ENCODE results near the gene GP1BB. TPM values are rescaled to one million over a fixed set of nuclear protein-coding genes. Genes with fewer than 3 reads are reported as not detected.

The GP1BB gene
- total RNA-seq, 1 donor from 2014 or later: not detected

- intact Hi-C loops (cut with micrococcal nuclease): no loop called here
Observed at GRCh38 chr22:19739911-19740449, 16.6 kb downstream of the GP1BB start.

DNA sequence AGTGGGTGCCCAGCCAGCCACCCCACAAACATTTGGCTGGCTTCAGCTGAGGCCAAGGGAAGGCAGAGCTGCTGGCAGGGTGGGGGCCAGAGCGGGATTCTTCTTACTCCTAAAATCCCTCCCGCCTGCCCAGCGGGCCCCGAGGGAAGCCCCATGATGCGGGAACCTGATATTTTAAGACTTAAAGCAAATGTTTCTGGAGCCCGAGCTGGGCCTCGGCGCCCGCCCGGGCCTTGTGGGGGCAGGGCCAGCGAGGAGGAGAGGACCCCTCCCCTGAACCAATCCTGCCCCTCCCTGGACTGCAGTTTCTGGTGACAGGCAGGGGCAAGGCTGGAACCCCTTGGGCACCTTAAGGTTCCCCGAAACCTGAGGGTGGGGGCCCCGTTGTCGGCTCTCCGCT is 17.2 kb downstream of the GP1BB start:
- intact Hi-C loops (cut with micrococcal nuclease): no loop called here

- intact Hi-C loops (cut with micrococcal nuclease): no loop called here
Observed at GRCh38 chr22:19741053-19741452, 17.7 kb downstream of the GP1BB start.

DNA sequence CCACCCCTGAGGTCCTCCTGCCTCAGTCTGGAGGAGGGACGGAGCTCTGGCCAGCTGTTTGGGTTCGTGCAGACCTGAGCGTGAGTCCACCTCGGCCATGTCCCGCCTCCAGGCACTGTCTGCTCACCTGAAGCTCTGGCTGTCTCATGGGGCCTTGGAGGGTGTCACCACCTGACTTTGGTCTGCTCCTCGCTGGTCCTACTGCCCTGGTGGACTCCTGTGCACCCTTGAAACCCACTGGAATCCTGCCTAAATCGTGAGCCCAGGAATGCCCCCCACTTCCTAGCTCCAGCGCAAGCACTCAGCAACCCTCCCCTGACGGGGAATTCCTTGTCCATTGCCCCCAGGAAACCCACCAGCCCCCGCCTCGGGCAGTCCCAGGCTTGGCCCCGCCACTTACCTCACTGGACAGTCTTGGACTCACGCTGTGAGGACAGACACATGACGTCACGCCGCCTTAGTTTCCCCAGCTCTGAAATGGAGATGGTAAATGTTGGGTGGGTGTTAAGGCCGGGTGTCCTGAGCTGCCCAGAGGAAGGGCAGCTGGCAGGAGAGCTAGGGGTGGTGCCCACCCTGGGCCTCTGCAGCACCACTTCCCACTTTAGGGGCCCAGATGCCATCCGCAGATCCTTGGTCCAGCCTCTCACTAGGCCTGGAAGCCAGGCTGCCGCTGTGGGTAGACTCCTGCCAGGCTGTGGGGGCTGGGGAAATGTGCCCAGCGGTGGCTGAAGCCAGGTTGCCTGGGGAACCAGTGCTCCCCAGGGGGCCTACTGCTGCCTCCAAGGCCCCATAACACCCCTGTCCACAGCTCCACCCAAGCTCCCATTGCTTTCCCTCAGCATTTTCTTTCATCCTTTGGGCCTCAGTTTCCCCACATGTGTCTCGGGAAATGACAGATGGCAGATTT is 19.1 kb downstream of the GP1BB start:
- intact Hi-C loops (cut with micrococcal nuclease): no loop called here

GRCh38 chr22:19743081-19743480 is 19.7 kb downstream of the GP1BB start:
- intact Hi-C loops (cut with micrococcal nuclease): no loop called here

DNA sequence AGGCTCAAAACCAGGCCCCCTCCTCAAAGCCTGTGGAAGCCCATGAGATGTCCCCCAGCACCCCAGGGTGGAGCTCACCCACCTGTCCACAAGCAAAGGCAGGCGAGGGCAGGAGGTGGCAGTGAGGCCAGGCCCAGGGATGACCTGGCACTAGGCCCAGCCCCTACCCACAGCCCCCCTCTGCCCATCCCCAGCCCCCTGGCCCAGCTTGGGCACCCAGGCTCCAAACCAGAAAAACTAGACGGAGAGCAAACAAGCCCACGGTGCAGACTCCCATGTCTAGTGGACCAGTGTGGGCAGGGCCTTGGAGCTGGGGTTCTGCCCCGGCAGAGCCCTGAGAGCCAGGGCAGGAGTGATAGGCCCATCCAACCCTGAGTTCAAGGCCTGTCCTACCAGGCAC is 20.3 kb downstream of the GP1BB start:
- intact Hi-C loops (cut with micrococcal nuclease): no loop called here

GRCh38 chr22:19744350-19745006 is 21.1 kb downstream of the GP1BB start:
- intact Hi-C loops (cut with micrococcal nuclease): no loop called here

DNA sequence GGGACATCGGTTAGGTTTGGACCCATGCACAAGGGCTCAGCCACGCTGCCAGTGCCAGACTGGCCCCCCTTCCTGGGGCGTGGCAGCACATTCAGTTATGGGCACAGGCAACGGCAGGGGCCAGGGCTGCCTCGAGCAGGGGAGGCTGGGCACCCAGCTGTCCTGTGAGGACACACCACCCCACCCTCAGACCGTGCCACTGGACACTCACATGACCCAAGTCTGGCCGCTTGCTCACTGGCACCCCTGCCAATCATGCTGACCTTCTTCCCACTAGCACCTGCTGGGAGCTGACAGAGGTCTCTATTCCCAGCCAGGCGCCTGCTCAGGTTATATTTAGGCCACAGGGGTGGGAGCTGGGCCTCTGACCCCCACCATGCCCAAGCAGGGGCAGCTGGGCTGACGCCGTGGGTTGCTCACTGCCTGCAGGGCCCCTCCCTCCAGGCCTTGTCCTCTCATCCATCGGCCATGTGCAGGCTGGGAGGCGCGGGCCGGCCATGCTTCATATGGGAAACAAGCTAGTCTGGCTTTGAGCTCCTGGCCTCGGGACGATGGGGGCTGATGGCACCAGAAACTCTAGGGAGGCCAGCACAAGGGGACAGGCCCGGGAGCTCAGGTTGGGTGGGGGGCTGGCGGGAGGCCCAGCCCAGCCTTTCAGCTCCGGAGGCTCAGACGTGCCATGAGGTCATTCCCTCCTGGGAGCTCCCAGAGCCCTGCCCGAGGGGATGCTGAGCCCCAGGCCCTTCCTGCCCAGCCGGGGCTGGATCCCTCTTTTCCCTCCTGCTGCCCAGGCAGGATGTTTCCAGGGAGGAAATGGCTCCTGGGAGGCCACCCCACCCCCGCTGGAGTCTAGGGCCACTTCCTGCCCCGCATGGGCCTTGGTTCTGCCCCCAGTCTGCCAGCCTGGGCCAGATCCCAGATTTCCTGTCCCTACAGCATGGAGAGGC is 22.1 kb downstream of the GP1BB start:
- intact Hi-C loops (cut with micrococcal nuclease): no loop called here

- intact Hi-C loops (cut with micrococcal nuclease): no loop called here
Observed at GRCh38 chr22:19746726-19747125, 23.4 kb downstream of the GP1BB start.

DNA sequence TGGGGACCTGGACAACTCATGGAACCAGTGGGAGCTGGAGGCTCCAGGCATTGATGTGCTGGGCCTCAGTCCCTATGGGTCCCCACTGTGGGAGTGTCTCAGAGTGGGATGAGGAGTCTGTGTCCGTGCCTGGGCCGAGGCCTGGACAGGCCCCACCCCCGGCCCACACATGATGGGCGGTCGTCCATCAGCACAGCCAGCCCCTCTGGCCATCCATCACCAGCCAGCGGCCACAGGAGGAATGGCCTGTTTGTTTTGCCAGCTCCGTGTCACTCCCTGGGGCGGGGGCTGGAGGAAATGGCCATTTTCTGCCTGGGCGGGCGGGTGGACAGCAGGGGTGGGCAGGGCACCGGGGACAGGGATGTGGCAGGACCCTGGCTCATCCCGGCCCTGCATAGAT is 24.2 kb downstream of the GP1BB start:
- intact Hi-C loops (cut with micrococcal nuclease): no loop called here

GRCh38 chr22:19748139-19748538 is 24.8 kb downstream of the GP1BB start:
- intact Hi-C loops (cut with micrococcal nuclease): no loop called here

- intact Hi-C loops (cut with micrococcal nuclease): no loop called here
Observed at GRCh38 chr22:19748991-19749664, 25.8 kb downstream of the GP1BB start.

GRCh38 chr22:19749876-19750275 is 26.5 kb downstream of the GP1BB start:
- intact Hi-C loops (cut with micrococcal nuclease): no loop called here

GRCh38 chr22:19750507-19751490 is 27.5 kb downstream of the GP1BB start:
- intact Hi-C loops (cut with micrococcal nuclease): no loop called here

DNA sequence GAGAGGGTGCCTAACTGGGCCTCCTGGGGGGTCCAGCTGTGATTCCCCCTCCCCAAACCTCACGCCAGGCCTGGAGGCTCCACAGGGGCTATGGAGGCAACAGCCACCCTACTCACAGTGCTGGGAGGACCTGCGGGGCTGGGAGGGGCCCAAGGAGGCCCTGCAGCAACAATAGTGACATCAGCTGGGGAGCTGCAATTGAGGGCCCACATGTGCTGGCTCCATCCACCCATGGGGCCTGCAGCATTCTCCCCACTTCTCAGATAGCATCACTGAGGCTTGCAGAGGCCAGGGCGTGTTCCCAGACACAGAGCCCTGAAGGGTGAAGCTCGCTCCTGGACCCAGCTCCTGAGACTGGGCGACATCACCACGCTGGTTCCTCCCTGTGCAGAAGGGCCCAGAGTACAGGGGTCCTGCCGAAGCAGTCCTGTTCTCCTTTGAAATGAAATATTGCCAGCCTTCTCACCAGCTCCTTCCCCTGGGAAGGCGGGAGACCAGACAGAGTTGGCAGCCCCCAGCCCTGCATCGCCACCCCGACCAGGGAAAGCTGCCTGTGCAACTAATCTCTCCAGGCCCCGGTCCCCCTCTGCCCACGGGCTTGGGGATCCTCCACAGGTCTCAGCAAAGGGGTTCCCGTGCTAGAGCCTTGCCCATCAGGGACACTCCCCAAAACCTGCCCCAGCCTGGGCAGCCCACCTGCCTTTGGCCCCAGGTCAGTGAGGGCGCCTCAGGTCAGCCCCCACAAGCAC is 28.3 kb downstream of the GP1BB start:
- intact Hi-C loops (cut with micrococcal nuclease): no loop called here

DNA sequence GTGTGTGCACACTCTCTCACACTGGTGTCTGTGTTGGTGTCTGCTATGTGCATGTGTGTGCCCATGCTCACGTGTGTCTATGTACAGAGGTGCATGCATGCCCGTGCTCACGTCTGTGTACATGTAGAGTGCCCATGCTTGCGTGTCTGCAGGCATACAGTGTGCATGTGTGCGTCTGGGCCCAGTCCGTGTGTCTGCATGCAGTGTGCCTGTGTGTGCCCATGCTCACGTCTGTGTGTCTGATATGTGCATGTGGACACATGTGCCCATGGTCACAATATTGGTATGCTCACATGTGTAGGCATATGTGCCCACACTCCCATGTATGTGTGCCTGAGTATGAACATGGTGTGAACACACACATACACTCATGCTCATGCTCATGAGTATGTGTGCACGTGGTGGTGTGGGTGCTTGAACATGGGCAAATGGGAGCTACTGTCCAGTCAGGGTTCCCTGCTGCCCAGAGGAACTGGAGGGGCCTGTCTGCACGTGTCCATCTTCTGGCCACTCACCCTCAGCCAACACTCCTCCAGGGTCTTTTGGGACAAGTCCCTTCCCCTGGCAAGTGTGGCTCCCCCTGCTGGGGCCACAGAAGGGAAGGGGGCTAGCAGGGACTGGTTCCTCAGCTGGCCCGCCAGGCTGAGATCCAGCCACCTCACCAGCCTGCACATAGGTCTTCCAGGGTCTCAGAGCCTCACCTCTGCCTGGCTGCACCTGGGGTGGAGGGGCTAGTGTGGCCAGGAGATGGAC is 29.9 kb downstream of the GP1BB start:
- intact Hi-C loops (cut with micrococcal nuclease): no loop called here

DNA sequence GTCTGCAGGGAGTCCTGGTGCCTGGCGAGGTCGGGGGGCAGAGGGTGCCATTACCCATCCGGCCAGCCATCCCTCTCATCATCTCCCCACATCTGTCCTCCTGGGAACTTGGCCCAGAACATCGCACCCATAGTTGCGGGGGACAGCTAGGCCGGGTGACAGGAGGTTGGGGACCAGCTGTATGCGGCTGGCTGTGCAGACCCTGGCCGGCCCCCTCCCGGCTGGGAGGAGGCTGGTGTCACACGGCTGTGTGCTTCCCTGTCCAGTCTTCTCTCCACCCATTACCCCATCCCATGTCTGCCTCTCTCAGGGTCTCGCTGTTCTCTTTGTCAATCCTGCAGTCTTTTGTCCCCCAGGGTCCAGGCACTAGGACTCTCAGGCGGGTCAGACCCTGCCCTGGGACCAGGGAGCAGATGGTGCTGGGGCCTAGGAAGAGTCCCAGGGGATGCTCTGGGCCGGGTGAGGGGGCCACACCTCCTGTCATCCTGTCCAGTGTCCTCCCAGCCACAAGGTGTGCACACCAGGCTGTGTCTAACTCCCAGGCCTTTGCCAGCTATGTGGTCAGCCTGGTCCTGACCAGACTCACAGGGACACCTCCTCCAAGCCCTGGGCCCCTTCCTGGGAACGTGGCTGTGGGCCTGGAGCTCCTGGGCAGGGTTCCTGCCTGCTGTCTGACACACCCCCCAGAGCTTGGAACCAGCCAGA is 30.8 kb downstream of the GP1BB start:
- intact Hi-C loops (cut with micrococcal nuclease): no loop called here
